ENCODE data around the gene DSG1. TPM values are rescaled to one million over a fixed set of nuclear protein-coding genes. Genes with fewer than 3 reads are reported as not detected.

DSG1 gene
- total RNA-seq, 6 experiments from 2014 or later = 0.29 to 4.3 (median 1.4) TPM

DNA sequence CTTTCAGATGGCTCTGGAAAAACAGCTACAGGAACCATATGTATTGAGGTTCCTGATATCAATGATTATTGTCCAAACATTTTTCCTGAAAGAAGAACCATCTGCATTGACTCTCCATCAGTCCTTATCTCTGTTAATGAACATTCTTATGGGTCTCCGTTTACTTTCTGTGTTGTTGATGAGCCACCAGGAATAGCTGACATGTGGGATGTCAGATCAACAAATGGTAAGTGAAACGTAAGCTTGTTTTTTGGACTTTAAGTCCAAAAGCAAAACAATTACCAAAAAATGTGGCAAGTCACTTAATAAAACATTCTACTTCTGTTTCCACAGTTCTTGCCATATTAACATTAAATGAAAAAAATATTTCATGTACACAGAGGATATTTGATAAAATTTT is 85.4 kb downstream of the DSG1 start:
- no peak overlapping the region for H3K4me3 ChIP-seq
- DNase-seq (no peak), ATAC-seq (peak in 1 of 4 donors; percentile 10)
- WGBS (ENCODE audit: insufficient coverage, low coverage, low lambda C conversion rate, missing lambda C conversion rate) = 18% methylated on average over 2 of the region's 2 CpGs
- intact Hi-C loops (cut with DNase I) = no loop called here
- H3K9me3 ChIP-seq = no peaks in the 10 kb centered on the region
- peaks cover 0 to 23% (median 11%) of the 10 kb centered on the region in 4 donors for H3K4me1 ChIP-seq
- H3K36me3 ChIP-seq = no peaks in the 10 kb centered on the region
- H3K27ac ChIP-seq = peak overlapping the region in 1 of 3 donors; percentile 61
- TF ChIP-seq POLR2A (IDR thresholded peaks at IDR 0.05) = no peak
- TF ChIP-seq, protein P1, sequence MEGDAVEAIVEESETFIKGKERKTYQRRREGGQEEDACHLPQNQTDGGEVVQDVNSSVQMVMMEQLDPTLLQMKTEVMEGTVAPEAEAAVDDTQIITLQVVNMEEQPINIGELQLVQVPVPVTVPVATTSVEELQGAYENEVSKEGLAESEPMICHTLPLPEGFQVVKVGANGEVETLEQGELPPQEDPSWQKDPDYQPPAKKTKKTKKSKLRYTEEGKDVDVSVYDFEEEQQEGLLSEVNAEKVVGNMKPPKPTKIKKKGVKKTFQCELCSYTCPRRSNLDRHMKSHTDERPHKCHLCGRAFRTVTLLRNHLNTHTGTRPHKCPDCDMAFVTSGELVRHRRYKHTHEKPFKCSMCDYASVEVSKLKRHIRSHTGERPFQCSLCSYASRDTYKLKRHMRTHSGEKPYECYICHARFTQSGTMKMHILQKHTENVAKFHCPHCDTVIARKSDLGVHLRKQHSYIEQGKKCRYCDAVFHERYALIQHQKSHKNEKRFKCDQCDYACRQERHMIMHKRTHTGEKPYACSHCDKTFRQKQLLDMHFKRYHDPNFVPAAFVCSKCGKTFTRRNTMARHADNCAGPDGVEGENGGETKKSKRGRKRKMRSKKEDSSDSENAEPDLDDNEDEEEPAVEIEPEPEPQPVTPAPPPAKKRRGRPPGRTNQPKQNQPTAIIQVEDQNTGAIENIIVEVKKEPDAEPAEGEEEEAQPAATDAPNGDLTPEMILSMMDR (IDR thresholded peaks at IDR 0.05) = no peak
- H3K27me3 ChIP-seq = no peaks in the 10 kb centered on the region

Small RNAs within 50 kb of the gene (small RNA-seq; reads per million reads assigned to genes)
- 0 reads per million in 2 experiments for gene RF00019
- 0 reads per million in 2 experiments for gene RNU6-167P

Other genes starting within 250 kb of the DSG1 start
- gene DSC2, start 215.7 kb upstream of the DSG1 start, total RNA-seq = 1 to 10 TPM; 4.4 to 9.7 (median 6.6) TPM
- not detected for gene DSC1, start 155.3 kb upstream of the DSG1 start, total RNA-seq
- gene DSG4, start 58.6 kb downstream of the DSG1 start, total RNA-seq = not detected
- under 1 TPM in 1 of 6 experiments, not detected in 5; 0.09 TPM for gene DSG3, start 129.6 kb downstream of the DSG1 start, total RNA-seq
- gene DSG2, start 180.0 kb downstream of the DSG1 start, total RNA-seq = 10 to 100 TPM in 5 of 6 experiments, 1 to 10 TPM in 1; 9.8 to 27.0 (median 16.4) TPM